Right lobe of liver (tissue), 6 donors: ENCODE data around the gene ISG15. TPM values are rescaled to one million over a fixed set of nuclear protein-coding genes. Genes with fewer than 3 reads are reported as not detected.
A peak's percentile ranks its signal among the peaks of the same experiment; 100 is the strongest.

Experiments
- ATAC-seq, 4 donors: fragments of 200-7000 bp; cut with Tn5 transposase; one replicate each; pipeline ENCODE4 v1.9.1; 2020; ENCODE audit warnings: mild to moderate bottlenecking in 4 of 4, moderate library complexity in 4 of 4
- DNase-seq, 3 donors: peaks; one replicate each; pipeline ENCODE4 v3.0.0-alpha.2; 2020
- H3K27ac ChIP-seq, 3 donors: fragments of 200-600 bp; one replicate each; pipeline ENCODE4 v1.8.0; 2022
- H3K27me3 ChIP-seq, 2 donors: fragments of 200-600 bp; one replicate each; pipeline ENCODE4 v1.8.0; 2022
- H3K36me3 ChIP-seq, 4 donors: fragments of 200-600 bp; sonication (generic) in 1 of 4; one replicate each; pipeline versions ENCODE4 v1.5.1 to v1.8.0; 2017 to 2022; ENCODE audit warnings: control low read depth in 1 of 4
- H3K4me1 ChIP-seq, 4 donors: fragments of 200-600 bp; sonication (generic) in 1 of 4; one replicate each; pipeline versions ENCODE4 v1.5.1 to v1.8.0; 2017 to 2022; ENCODE audit warnings: control low read depth in 1 of 4
- H3K4me3 ChIP-seq, 3 donors: fragments of 200-600 bp; one replicate each; pipeline ENCODE4 v1.8.0; 2022
- H3K9me3 ChIP-seq, 4 donors: fragments of 200-600 bp; sonication (generic) in 1 of 4; one replicate each; pipeline versions ENCODE4 v1.5.1 to v1.8.0; 2017 to 2022; ENCODE audit warnings: control low read depth in 1 of 4
- POLR2A ChIP-seq: fragments of 450-650 bp; IDR thresholded peaks from one replicate; pipeline ENCODE4 v1.6.1; 2017; ENCODE audit warnings: antibody characterized with exemption, mild to moderate bottlenecking
- WGBS: methylation state at CpG from one replicate; pipeline ENCODE4 v1.1.6; 2018; ENCODE audit warnings: low coverage, low lambda C conversion rate; ENCODE audit not compliant: insufficient coverage; ENCODE audit errors: missing lambda C conversion rate; 5-methylcytosine and 5-hydroxymethylcytosine counted together
- intact Hi-C, 2 donors: fragments of 100-400 bp; cut with DNase I; formaldehyde crosslinking; loops; one replicate each; pipeline versions ENCODE4 v1.11.2 to v1.14.1; 2022
- total RNA-seq, 6 experiments: library from RNA; depleted of rRNA in 2 of 6; stranded (reverse); fragments of >200 nt in 2 of 6; fragmentation: NEBNext Ultra II Directional in 3 of 6; extraction: Animal tissue kit (Norgen Biotek cat#: 25700) in 3 of 6; gene quantifications; one replicate each; pipeline versions ENCODE4 v1.1.0 to v1.2.4, GENCODE V29; 2016 to 2023
- TF ChIP-seq, protein P1 (sequence below), 4 donors: fragments of 200-600 bp in 3 of 4; fragments of 450-650 bp in 1 of 4; IDR thresholded peaks; one replicate each; pipeline versions ENCODE4 v1.5.1 to v1.8.0; 2016 to 2022; ENCODE audit warnings: antibody characterized with exemption in 4 of 4, mild to moderate bottlenecking in 2 of 4
- donor health status: DM: no; HTN: yes; CAD: no.
- donor health status: DM: no; HTN: no; CAD: no.
- donor health status: DM: no; HTN: no; CAD: no.
- donor health status: DM: no; HTN: yes; CAD: no.
- donor health status: DM: no; HTN: yes; CAD: no.

The ISG15 gene
- total RNA-seq, 6 experiments from 2014 or later: 16.3 to 98.7 (median 26.4) TPM

DNA sequence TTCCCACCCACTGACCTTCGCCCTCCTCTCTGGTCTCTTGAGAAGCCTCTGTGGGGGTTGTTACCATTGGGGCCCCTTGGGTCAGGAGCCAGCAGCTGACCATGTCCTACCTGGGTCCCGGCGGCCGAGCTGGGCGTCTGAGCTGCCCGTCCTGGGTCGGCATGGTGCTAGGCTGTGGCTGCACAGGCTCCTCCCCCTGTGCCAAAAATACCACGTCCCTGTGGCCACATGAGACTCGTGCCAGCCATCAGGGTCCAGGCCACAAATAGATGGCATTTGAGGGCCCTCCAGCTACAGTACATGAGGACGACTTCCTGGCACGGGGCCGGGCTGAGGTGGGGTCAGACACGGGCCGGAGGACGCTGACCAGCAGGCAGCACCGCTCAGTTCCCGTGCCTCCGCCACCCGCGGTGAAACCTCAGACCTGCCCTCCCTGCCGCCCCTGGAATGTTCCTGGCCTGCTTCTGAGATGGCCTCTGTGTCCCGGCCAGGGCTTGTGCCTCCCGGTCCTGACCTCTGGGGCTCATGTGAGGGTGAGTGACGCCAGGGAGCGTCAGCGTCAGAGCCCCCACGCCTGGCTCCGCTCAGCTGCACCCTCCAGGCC, 31.2 kb upstream of the ISG15 start, which contains the start of gene PERM1:
Gene PERM1 (minus strand): TSS at position 139 of the 604 bp plus-strand sequence. CDS start 1,064 bp downstream, outside the sequence.
- ATAC-seq: no peak
- Histone ChIP-seq H3K27me3 (no peaks in the 10 kb centered on the region), H3K9me3 (no peaks in the 10 kb centered on the region), H3K4me3 (no peak within 1 kb of the TSS), H3K4me1 (no peaks in the 10 kb centered on the region), H3K36me3 (no peaks in the 10 kb centered on the region), H3K27ac (no peak within 1 kb of the TSS)
- no CpG with 5 or more reads among the region's 28 CpGs for WGBS
- intact Hi-C loops: loop anchor here (2.0 to 10.0 kb wide), 2 partner anchors 83 kb away; no protein-coding TSS in a partner anchor
- peak in 1 of 3 donors; percentile 23 for DNase-seq
- TF ChIP-seq, protein P1, sequence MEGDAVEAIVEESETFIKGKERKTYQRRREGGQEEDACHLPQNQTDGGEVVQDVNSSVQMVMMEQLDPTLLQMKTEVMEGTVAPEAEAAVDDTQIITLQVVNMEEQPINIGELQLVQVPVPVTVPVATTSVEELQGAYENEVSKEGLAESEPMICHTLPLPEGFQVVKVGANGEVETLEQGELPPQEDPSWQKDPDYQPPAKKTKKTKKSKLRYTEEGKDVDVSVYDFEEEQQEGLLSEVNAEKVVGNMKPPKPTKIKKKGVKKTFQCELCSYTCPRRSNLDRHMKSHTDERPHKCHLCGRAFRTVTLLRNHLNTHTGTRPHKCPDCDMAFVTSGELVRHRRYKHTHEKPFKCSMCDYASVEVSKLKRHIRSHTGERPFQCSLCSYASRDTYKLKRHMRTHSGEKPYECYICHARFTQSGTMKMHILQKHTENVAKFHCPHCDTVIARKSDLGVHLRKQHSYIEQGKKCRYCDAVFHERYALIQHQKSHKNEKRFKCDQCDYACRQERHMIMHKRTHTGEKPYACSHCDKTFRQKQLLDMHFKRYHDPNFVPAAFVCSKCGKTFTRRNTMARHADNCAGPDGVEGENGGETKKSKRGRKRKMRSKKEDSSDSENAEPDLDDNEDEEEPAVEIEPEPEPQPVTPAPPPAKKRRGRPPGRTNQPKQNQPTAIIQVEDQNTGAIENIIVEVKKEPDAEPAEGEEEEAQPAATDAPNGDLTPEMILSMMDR (IDR thresholded peaks at IDR 0.05): no peak
- no peak for TF ChIP-seq POLR2A

DNA sequence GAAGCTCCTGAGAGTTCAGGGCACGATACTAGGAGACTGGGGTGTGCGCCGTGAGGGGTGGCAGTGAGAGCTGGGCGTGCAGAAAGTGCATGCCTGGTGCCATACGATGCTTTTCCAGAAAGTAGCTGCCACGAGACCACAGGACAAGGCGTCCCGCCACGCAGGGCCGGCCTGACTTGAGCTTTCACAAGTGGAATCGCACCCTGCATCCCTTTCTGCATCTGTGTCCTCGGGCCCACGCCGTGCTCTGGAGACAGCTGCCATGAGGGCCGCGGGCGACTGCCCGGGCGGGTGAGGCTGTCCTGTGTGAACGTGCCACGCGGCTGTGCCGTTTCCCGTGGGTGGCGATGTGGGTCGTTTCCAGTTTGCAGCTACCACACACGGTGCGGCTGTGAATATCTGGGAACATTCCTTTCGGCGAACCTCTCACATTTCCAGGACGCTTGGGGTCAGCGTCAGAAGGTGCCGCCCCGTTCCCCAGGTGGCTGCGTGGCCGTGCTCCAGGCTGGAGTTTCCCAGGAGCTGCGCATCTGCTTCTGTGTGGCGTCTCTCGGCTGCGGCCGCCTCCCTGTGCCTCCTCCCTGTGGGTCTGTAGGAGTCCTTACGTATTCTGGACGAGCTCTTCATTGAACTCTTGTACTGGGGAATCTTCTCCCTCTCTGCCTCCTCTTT, 30.4 kb upstream of the ISG15 start:
- TF ChIP-seq, protein P1 (IDR thresholded peaks at IDR 0.05): no peak
- TF ChIP-seq POLR2A: no peak
- Histone ChIP-seq H3K27ac (no peak overlapping the region), H3K36me3 (no peaks in the 10 kb centered on the region), H3K27me3 (no peaks in the 10 kb centered on the region), H3K9me3 (no peaks in the 10 kb centered on the region), H3K4me1 (no peaks in the 10 kb centered on the region), H3K4me3 (no peak overlapping the region)
- ATAC-seq: no peak
- 62% methylated on average over 20 of the region's 43 CpGs for WGBS
- DNase-seq: peak in 1 of 3 donors; percentile 20
- intact Hi-C loops: loop anchor here (2.0 to 10.0 kb wide), 2 partner anchors 82 kb away; no protein-coding TSS in a partner anchor

DNA sequence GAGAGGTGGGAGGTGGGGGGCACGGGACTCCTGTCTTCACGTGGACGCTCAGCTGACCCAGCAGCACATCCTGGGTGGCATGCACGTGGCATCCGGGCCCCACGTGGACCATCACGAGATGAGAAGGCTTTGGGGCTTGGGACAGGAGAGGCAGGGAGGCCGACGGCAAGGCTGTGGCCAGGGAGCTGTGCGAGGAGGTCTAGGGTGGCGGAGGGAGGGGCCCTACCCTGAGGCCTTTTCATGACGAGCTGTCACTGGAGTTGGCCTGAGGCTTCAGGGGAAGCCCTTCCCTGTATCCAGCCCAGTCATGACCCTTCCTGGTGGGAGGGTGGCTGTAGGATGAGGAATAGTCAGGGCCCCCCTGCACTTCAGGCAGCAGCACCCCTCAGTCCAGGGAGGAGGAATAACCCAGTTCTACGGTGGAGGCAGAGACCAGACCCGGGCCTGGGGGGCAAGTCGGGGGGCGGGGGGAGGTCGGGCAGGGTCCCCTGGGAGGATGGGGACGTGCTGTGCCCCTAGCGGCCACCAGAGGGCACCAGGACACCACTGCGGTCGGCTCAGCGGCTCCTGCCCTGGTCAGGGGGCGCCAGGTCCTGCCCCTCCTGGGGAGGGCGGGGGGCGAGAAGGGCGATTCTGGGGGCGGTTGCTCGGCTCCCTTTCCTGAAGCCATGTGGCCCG, 29.4 kb upstream of the ISG15 start:
- no peaks in the 10 kb centered on the region for H3K4me1 ChIP-seq
- H3K27me3 ChIP-seq: no peaks in the 10 kb centered on the region
- no peak overlapping the region for H3K27ac ChIP-seq
- TF ChIP-seq, protein P1 (IDR thresholded peaks at IDR 0.05): peak; percentile 50 to 97 (median 88)
- no peak for TF ChIP-seq POLR2A
- no peaks in the 10 kb centered on the region for H3K36me3 ChIP-seq
- peak in 1 of 3 donors; percentile 54 for DNase-seq
- no peaks in the 10 kb centered on the region for H3K9me3 ChIP-seq
- ATAC-seq: peak; percentile 70 to 83 (median 78)
- 11% methylated on average over 16 of the region's 29 CpGs for WGBS
- intact Hi-C loops: loop anchor here (2.0 to 10.0 kb wide), 2 partner anchors 81 kb away; no protein-coding TSS in a partner anchor
- no peak overlapping the region for H3K4me3 ChIP-seq

DNA sequence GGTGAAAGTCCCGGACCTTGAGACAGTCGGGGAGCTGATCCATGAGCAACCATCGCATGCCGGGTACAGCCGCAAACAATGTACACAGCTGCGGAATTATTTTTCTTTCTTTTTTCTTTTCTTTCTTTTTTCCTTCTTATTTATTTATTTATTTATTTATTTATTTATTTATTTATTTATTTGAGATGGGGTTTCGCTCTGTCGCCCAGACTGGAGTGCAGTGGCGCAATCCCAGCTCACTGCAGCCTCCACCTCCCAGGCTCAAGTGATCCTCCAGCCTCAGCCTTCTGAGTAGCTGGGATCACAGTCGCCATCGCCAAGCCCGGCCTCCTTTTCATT, 28.9 kb upstream of the ISG15 start:
- Histone ChIP-seq H3K27ac (no peak overlapping the region), H3K4me3 (no peak overlapping the region), H3K4me1 (no peaks in the 10 kb centered on the region), H3K27me3 (no peaks in the 10 kb centered on the region), H3K9me3 (no peaks in the 10 kb centered on the region), H3K36me3 (no peaks in the 10 kb centered on the region)
- TF ChIP-seq, protein P1 (IDR thresholded peaks at IDR 0.05): peak in 2 of 4 donors; percentile 3 to 5
- TF ChIP-seq POLR2A: no peak
- intact Hi-C loops: loop anchor here in 1 of 2 donors (10.0 kb wide), 1 partner anchor 80 kb away; no protein-coding TSS in a partner anchor
- DNase-seq (no peak), ATAC-seq (no peak)
- WGBS: 19% methylated on average over 9 of the region's 12 CpGs
